ENCODE results near the gene IL15RA.

IL15RA gene

GRCh38 chr10:5988336-5988920, 11.1 kb upstream of the IL15RA start:
- Histone ChIP-seq H3K27me3 (ENCODE audit: control insufficient read depth in 1 of 2, insufficient read depth in 2 of 2, low read length in 2 of 2) (no peaks in the 10 kb centered on the region), H3K27ac (ENCODE audit: low read depth, low read length) (no peak overlapping the region), H3K9ac (ENCODE audit: low read depth in 1 of 2, low read length in 2 of 2) (no peak overlapping the region), H3K36me3 (ENCODE audit: control insufficient read depth in 1 of 2, insufficient read depth in 2 of 2, low read length in 2 of 2) (no peaks in the 10 kb centered on the region), H3K9me3 (ENCODE audit: control insufficient read depth in 1 of 2, low read length in 2 of 2) (peaks cover 7 to 14% of the 10 kb centered on the region in 2 donors), H3K4me3 (ENCODE audit: low read depth in 1 of 2, low read length in 2 of 2) (no peak overlapping the region), H3K4me1 (ENCODE audit: control insufficient read depth in 1 of 2, insufficient read depth in 2 of 2, low read length in 2 of 2) (peaks cover 0 to 3% of the 10 kb centered on the region in 2 donors)

GRCh38 chr10:5987747-5988146, 10.4 kb upstream of the IL15RA start:
- H3K27me3 ChIP-seq (ENCODE audit: control insufficient read depth in 1 of 2, insufficient read depth in 2 of 2, low read length in 2 of 2) = no peaks in the 10 kb centered on the region
- no peak overlapping the region for H3K4me3 ChIP-seq (ENCODE audit: low read depth in 1 of 2, low read length in 2 of 2)
- no peaks in the 10 kb centered on the region for H3K36me3 ChIP-seq (ENCODE audit: control insufficient read depth in 1 of 2, insufficient read depth in 2 of 2, low read length in 2 of 2)
- peaks cover 0 to 3% of the 10 kb centered on the region in 2 donors for H3K4me1 ChIP-seq (ENCODE audit: control insufficient read depth in 1 of 2, insufficient read depth in 2 of 2, low read length in 2 of 2)
- H3K9ac ChIP-seq (ENCODE audit: low read depth in 1 of 2, low read length in 2 of 2) = no peak overlapping the region
- H3K9me3 ChIP-seq (ENCODE audit: control insufficient read depth in 1 of 2, low read length in 2 of 2) = peaks cover 7 to 14% of the 10 kb centered on the region in 2 donors
- H3K27ac ChIP-seq (ENCODE audit: low read depth, low read length) = no peak overlapping the region

GRCh38 chr10:5985029-5985428, 7.7 kb upstream of the IL15RA start:
- Histone ChIP-seq H3K4me1 (ENCODE audit: control insufficient read depth in 1 of 2, insufficient read depth in 2 of 2, low read length in 2 of 2) (peaks cover 0 to 3% of the 10 kb centered on the region in 2 donors), H3K4me3 (ENCODE audit: low read depth in 1 of 2, low read length in 2 of 2) (no peak overlapping the region), H3K27ac (ENCODE audit: low read depth, low read length) (no peak overlapping the region), H3K9me3 (ENCODE audit: control insufficient read depth in 1 of 2, low read length in 2 of 2) (no peaks in the 10 kb centered on the region), H3K27me3 (ENCODE audit: control insufficient read depth in 1 of 2, insufficient read depth in 2 of 2, low read length in 2 of 2) (no peaks in the 10 kb centered on the region), H3K36me3 (ENCODE audit: control insufficient read depth in 1 of 2, insufficient read depth in 2 of 2, low read length in 2 of 2) (no peaks in the 10 kb centered on the region), H3K9ac (ENCODE audit: low read depth in 1 of 2, low read length in 2 of 2) (no peak overlapping the region)

GRCh38 chr10:5983774-5984173, 6.4 kb upstream of the IL15RA start:
- Histone ChIP-seq H3K36me3 (ENCODE audit: control insufficient read depth in 1 of 2, insufficient read depth in 2 of 2, low read length in 2 of 2) (no peaks in the 10 kb centered on the region), H3K4me3 (ENCODE audit: low read depth in 1 of 2, low read length in 2 of 2) (no peak overlapping the region), H3K27ac (ENCODE audit: low read depth, low read length) (no peak overlapping the region), H3K27me3 (ENCODE audit: control insufficient read depth in 1 of 2, insufficient read depth in 2 of 2, low read length in 2 of 2) (no peaks in the 10 kb centered on the region), H3K4me1 (ENCODE audit: control insufficient read depth in 1 of 2, insufficient read depth in 2 of 2, low read length in 2 of 2) (peaks cover 0 to 3% of the 10 kb centered on the region in 2 donors), H3K9ac (ENCODE audit: low read depth in 1 of 2, low read length in 2 of 2) (no peak overlapping the region), H3K9me3 (ENCODE audit: control insufficient read depth in 1 of 2, low read length in 2 of 2) (no peaks in the 10 kb centered on the region)

- Histone ChIP-seq H3K9me3 (ENCODE audit: control insufficient read depth in 1 of 2, low read length in 2 of 2) (no peaks in the 10 kb centered on the region), H3K9ac (ENCODE audit: low read depth in 1 of 2, low read length in 2 of 2) (no peak overlapping the region), H3K4me3 (ENCODE audit: low read depth in 1 of 2, low read length in 2 of 2) (no peak overlapping the region), H3K36me3 (ENCODE audit: control insufficient read depth in 1 of 2, insufficient read depth in 2 of 2, low read length in 2 of 2) (no peaks in the 10 kb centered on the region), H3K27me3 (ENCODE audit: control insufficient read depth in 1 of 2, insufficient read depth in 2 of 2, low read length in 2 of 2) (no peaks in the 10 kb centered on the region), H3K4me1 (ENCODE audit: control insufficient read depth in 1 of 2, insufficient read depth in 2 of 2, low read length in 2 of 2) (peaks cover 3 to 5% of the 10 kb centered on the region in 2 donors), H3K27ac (ENCODE audit: low read depth, low read length) (no peak overlapping the region)
Measured at GRCh38 chr10:5981529-5981928, 4.2 kb upstream of the IL15RA start.

- H3K9ac ChIP-seq (ENCODE audit: low read depth in 1 of 2, low read length in 2 of 2) = peak overlapping the region; percentile 94 to 99
- H3K36me3 ChIP-seq (ENCODE audit: control insufficient read depth in 1 of 2, insufficient read depth in 2 of 2, low read length in 2 of 2) = no peaks in the 10 kb centered on the region
- no peaks in the 10 kb centered on the region for H3K27me3 ChIP-seq (ENCODE audit: control insufficient read depth in 1 of 2, insufficient read depth in 2 of 2, low read length in 2 of 2)
- H3K27ac ChIP-seq (ENCODE audit: low read depth, low read length) = peak overlapping the region; percentile 90
- H3K4me1 ChIP-seq (ENCODE audit: control insufficient read depth in 1 of 2, insufficient read depth in 2 of 2, low read length in 2 of 2) = peaks cover 7 to 20% of the 10 kb centered on the region in 2 donors
- no peaks in the 10 kb centered on the region for H3K9me3 ChIP-seq (ENCODE audit: control insufficient read depth in 1 of 2, low read length in 2 of 2)
- H3K4me3 ChIP-seq (ENCODE audit: low read depth in 1 of 2, low read length in 2 of 2) = peak overlapping the region; percentile 83 to 99
Measured at GRCh38 chr10:5978230-5978489, 817 bp upstream of the IL15RA start.

- H3K9me3 ChIP-seq (ENCODE audit: control insufficient read depth in 1 of 2, low read length in 2 of 2) = no peaks in the 10 kb centered on the region
- peaks cover 11 to 28% of the 10 kb centered on the region in 2 donors for H3K4me1 ChIP-seq (ENCODE audit: control insufficient read depth in 1 of 2, insufficient read depth in 2 of 2, low read length in 2 of 2)
- H3K9ac ChIP-seq (ENCODE audit: low read depth in 1 of 2, low read length in 2 of 2) = peak overlapping the region; percentile 94 to 99
Measured at GRCh38 chr10:5976512-5977470, 552 bp downstream of the IL15RA start.

GRCh38 chr10:5975641-5976473, 1.5 kb downstream of the IL15RA start:
- Histone ChIP-seq H3K4me3 (ENCODE audit: low read depth in 1 of 2, low read length in 2 of 2) (peak overlapping the region; percentile 83 to 99), H3K36me3 (ENCODE audit: control insufficient read depth in 1 of 2, insufficient read depth in 2 of 2, low read length in 2 of 2) (no peaks in the 10 kb centered on the region), H3K9me3 (ENCODE audit: control insufficient read depth in 1 of 2, low read length in 2 of 2) (no peaks in the 10 kb centered on the region), H3K27ac (ENCODE audit: low read depth, low read length) (peak overlapping the region; percentile 90), H3K27me3 (ENCODE audit: control insufficient read depth in 1 of 2, insufficient read depth in 2 of 2, low read length in 2 of 2) (no peaks in the 10 kb centered on the region), H3K9ac (ENCODE audit: low read depth in 1 of 2, low read length in 2 of 2) (peak overlapping the region; percentile 94 to 99), H3K4me1 (ENCODE audit: control insufficient read depth in 1 of 2, insufficient read depth in 2 of 2, low read length in 2 of 2) (peaks cover 20 to 37% of the 10 kb centered on the region in 2 donors)

More at GRCh38 chr10:5976512-5977470, 552 bp downstream of the IL15RA start:
- Histone ChIP-seq H3K36me3 (ENCODE audit: control insufficient read depth in 1 of 2, insufficient read depth in 2 of 2, low read length in 2 of 2) (no peaks in the 10 kb centered on the region), H3K4me3 (ENCODE audit: low read depth in 1 of 2, low read length in 2 of 2) (peak overlapping the region; percentile 83 to 99), H3K27me3 (ENCODE audit: control insufficient read depth in 1 of 2, insufficient read depth in 2 of 2, low read length in 2 of 2) (no peaks in the 10 kb centered on the region), H3K27ac (ENCODE audit: low read depth, low read length) (peak overlapping the region; percentile 90)

GRCh38 chr10:5973069-5973468, 4.3 kb downstream of the IL15RA start:
- Histone ChIP-seq H3K27ac (ENCODE audit: low read depth, low read length) (no peak overlapping the region), H3K4me3 (ENCODE audit: low read depth in 1 of 2, low read length in 2 of 2) (no peak overlapping the region), H3K4me1 (ENCODE audit: control insufficient read depth in 1 of 2, insufficient read depth in 2 of 2, low read length in 2 of 2) (peaks cover 33 to 40% of the 10 kb centered on the region in 2 donors), H3K9ac (ENCODE audit: low read depth in 1 of 2, low read length in 2 of 2) (no peak overlapping the region), H3K27me3 (ENCODE audit: control insufficient read depth in 1 of 2, insufficient read depth in 2 of 2, low read length in 2 of 2) (no peaks in the 10 kb centered on the region), H3K9me3 (ENCODE audit: control insufficient read depth in 1 of 2, low read length in 2 of 2) (no peaks in the 10 kb centered on the region), H3K36me3 (ENCODE audit: control insufficient read depth in 1 of 2, insufficient read depth in 2 of 2, low read length in 2 of 2) (peaks cover 0 to 6% of the 10 kb centered on the region in 2 donors)
